B cell (primary cell): ENCODE measurements around the gene CCDC3.

Experiments
- CTCF ChIP-seq: fragments of 200-600 bp; IDR thresholded peaks from one replicate; pipeline ENCODE4 v1.8.0; 2022; ENCODE audit warnings: antibody characterized with exemption, mild to moderate bottlenecking
- EZH2 ChIP-seq: IDR thresholded peaks from 2 replicates; pipeline ENCODE4 v1.6.1; 2012; ENCODE audit warnings: borderline replicate concordance, low read depth, mild to moderate bottlenecking, moderate library complexity, low read length; ENCODE audit not compliant: insufficient read depth, poor library complexity, severe bottlenecking

- TF ChIP-seq CTCF: no peak
- TF ChIP-seq EZH2: no peak
Observed at GRCh38 chr10:13047529-13048206, 46.2 kb upstream of the CCDC3 start.
